Liver (tissue), 9 donors: Measurements from ENCODE around the gene ILK. TPM values are rescaled to one million over a fixed set of nuclear protein-coding genes. Genes with fewer than 3 reads are reported as not detected.

Experiments used
- DNase-seq: peaks from one replicate; pipeline ENCODE4 v3.0.0-alpha.2; 2017; ENCODE audit warnings: low spot score
- H3K27ac ChIP-seq, 2 donors: one replicate each; pipeline ENCODE4 v1.7.0; 2013; ENCODE audit warnings: inconsistent platforms in 2 of 2, low read length in 2 of 2, control low read depth in 1 of 2, low read depth in 1 of 2, mild to moderate bottlenecking in 1 of 2
- H3K27me3 ChIP-seq, 4 donors: one replicate each; pipeline versions ENCODE4 v1.6.1 to v1.7.0; 2013; ENCODE audit warnings: low read length in 3 of 4, inconsistent platforms in 1 of 4, mild to moderate bottlenecking in 1 of 4, moderate library complexity in 1 of 4; ENCODE audit not compliant: control insufficient read depth in 4 of 4, insufficient read depth in 4 of 4
- H3K36me3 ChIP-seq, 4 donors: one replicate each; pipeline versions ENCODE4 v1.6.1 to v1.7.0; 2013; ENCODE audit warnings: low read length in 3 of 4, mild to moderate bottlenecking in 3 of 4, low read depth in 1 of 4, moderate library complexity in 1 of 4; ENCODE audit not compliant: control insufficient read depth in 4 of 4, insufficient read depth in 3 of 4
- H3K4me1 ChIP-seq, 4 donors: one replicate each; pipeline versions ENCODE4 v1.6.1 to v1.7.0; 2013; ENCODE audit warnings: low read length in 3 of 4, mild to moderate bottlenecking in 3 of 4, moderate library complexity in 1 of 4; ENCODE audit not compliant: control insufficient read depth in 4 of 4, insufficient read depth in 4 of 4
- H3K4me3 ChIP-seq, 3 donors: one replicate each; pipeline versions ENCODE4 v1.6.1 to v1.7.0; 2013; ENCODE audit warnings: low read length in 3 of 3, control low read depth in 1 of 3, low read depth in 1 of 3, mild to moderate bottlenecking in 1 of 3
- H3K9ac ChIP-seq, 2 donors: one replicate each; pipeline ENCODE4 v1.7.0; 2013; ENCODE audit warnings: low read length in 2 of 2, mild to moderate bottlenecking in 2 of 2, moderate library complexity in 2 of 2, control low read depth in 1 of 2, low read depth in 1 of 2
- H3K9me3 ChIP-seq, 4 donors: one replicate each; pipeline versions ENCODE4 v1.6.1 to v1.7.0; 2013; ENCODE audit warnings: low read length in 3 of 4; ENCODE audit not compliant: control insufficient read depth in 4 of 4
- EGR1 ChIP-seq, 2 donors: IDR thresholded peaks; 2 replicates each; pipeline ENCODE4 v1.6.1; 2016 to 2018; ENCODE audit warnings: antibody characterized with exemption in 2 of 2, low read depth in 2 of 2
- FOXA2 ChIP-seq: IDR thresholded peaks from 2 replicates; pipeline ENCODE4 v1.6.1; 2016; ENCODE audit warnings: antibody characterized with exemption
- GABPA ChIP-seq, 2 donors: IDR thresholded peaks in 1 of 2; conservative IDR thresholded peaks in 1 of 2; 2 replicates each; pipeline ENCODE4 v1.6.1; 2016; ENCODE audit warnings: antibody characterized with exemption in 2 of 2, mild to moderate bottlenecking in 1 of 2, moderate library complexity in 1 of 2
- HNF4A ChIP-seq, 2 donors: conservative IDR thresholded peaks; 2 replicates each; pipeline ENCODE4 v1.6.1; 2016; ENCODE audit warnings: antibody characterized with exemption in 2 of 2, mild to moderate bottlenecking in 2 of 2
- HNF4G ChIP-seq: IDR thresholded peaks from 2 replicates; pipeline ENCODE4 v1.6.1; 2016; ENCODE audit warnings: antibody characterized with exemption
- JUND ChIP-seq, 2 donors: IDR thresholded peaks; 2 replicates each; pipeline ENCODE4 v1.6.1; 2016; ENCODE audit warnings: antibody characterized with exemption in 2 of 2
- NR2F2 ChIP-seq: IDR thresholded peaks from 2 replicates; pipeline ENCODE4 v1.6.1; 2016; ENCODE audit warnings: antibody characterized with exemption
- REST ChIP-seq: IDR thresholded peaks from 2 replicates; pipeline ENCODE4 v1.6.1; 2016; ENCODE audit warnings: antibody characterized with exemption, mild to moderate bottlenecking
- RXRA ChIP-seq, 2 donors: IDR thresholded peaks; 2 replicates each; pipeline ENCODE4 v1.6.1; 2017 to 2018; ENCODE audit warnings: antibody characterized with exemption in 2 of 2, mild to moderate bottlenecking in 1 of 2
- YY1 ChIP-seq: IDR thresholded peaks from 2 replicates; pipeline ENCODE4 v1.6.1; 2016; ENCODE audit warnings: antibody characterized with exemption, mild to moderate bottlenecking
- WGBS: extraction: QIAGEN DNeasy Blood & Tissue Kit; methylation state at CpG from one replicate; pipeline ENCODE4 v1.1.7; 2013; 5-methylcytosine and 5-hydroxymethylcytosine counted together
- polyA plus RNA-seq, 2 donors: library from polyadenylated mRNA; stranded (reverse) in 1 of 2; unstranded in 1 of 2; fragments of 200-250 nt in 1 of 2; fragments of >200 nt in 1 of 2; fragmentation: Nextera tagmentation in 1 of 2; extraction: Ambion mirVana in 1 of 2; gene quantifications; one replicate each; pipeline versions ENCODE4 v1.2.1 to v1.2.3, GENCODE V29; 2013 to 2015
- total RNA-seq, 2 donors: library from RNA; depleted of rRNA; stranded (reverse); fragments of >200 nt; gene quantifications; one replicate each; pipeline ENCODE4 v1.2.3, GENCODE V29; 2014
- TF ChIP-seq, protein P1 (sequence below): IDR thresholded peaks from 2 replicates; pipeline ENCODE4 v1.6.1; 2016; ENCODE audit warnings: antibody characterized with exemption
- TF ChIP-seq, protein P2 (sequence below): IDR thresholded peaks from 2 replicates; pipeline ENCODE4 v1.6.1; 2016; ENCODE audit warnings: antibody characterized with exemption
- donor health status: healthy.
- donor health status: healthy.
- donor health status: healthy.
- donor health status: healthy.
- donor health status: healthy.

ILK gene
- total and polyA plus RNA-seq, 4 donors: 29.6 to 69.1 (median 48.2) TPM

- TF ChIP-seq HNF4G (no peak), HNF4A (conservative IDR thresholded peaks at IDR 0.05) (no peak), RXRA (IDR thresholded peaks at IDR 0.05) (no peak), JUND (IDR thresholded peaks at IDR 0.05) (no peak)
Measured at GRCh38 chr11:6655020-6655789, 51.6 kb downstream of the ILK start (continued).

DNA sequence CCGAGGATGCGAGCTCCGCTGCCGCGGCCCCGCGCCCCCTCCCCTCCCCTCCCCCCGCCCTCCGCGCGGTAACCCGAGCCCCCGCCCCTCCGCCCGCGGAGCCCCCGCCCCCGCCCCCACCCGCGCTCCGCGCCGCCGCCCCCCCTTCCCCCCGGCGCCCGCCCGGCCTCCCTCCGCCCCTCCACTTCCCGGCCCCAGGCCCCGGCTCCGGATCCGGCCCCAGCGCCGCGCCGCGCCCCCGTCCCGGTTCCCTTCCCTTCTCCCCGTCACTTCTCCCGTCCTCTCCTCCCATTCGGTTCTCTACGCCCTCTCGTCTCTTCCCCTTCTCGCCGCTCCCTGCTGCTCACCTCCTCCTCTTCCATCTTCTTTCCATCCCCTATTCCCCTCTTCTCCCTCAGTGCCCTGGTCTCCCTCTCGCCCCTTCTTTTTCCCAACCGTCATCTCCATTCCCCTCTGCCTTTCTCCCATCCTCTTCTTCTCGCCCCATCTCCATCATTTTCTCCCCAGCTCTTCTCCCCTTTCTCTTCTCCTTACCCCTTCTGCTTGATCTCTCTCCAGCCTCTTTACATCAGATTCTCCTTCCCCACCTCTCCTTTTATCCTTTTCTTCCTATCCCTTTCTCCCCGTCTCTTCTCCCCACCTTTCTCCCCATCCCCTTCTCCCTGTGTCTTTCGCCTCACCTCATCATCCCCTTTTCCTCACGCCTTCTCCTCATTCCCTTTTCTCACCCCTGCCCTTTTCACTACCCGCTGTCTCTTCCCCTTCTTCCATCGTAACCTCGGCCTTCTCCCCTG is 52.4 kb downstream of the ILK start, which contains the start of gene DCHS1:
TSS of gene DCHS1 (minus strand) at position 20 of the 794 bp plus-strand sequence. CDS start 14,196 bp downstream, outside the sequence.
- no peak within 1 kb of the TSS for H3K9ac ChIP-seq
- peaks cover 0 to 10% (median 3%) of the 10 kb centered on the region in 4 donors for H3K4me1 ChIP-seq
- no peak for DNase-seq
- no peaks in the 10 kb centered on the region for H3K36me3 ChIP-seq
- H3K27ac ChIP-seq: no peak within 1 kb of the TSS
- 17% methylated on average over 38 of the region's 56 CpGs for WGBS
- H3K27me3 ChIP-seq: no peaks in the 10 kb centered on the region
- no peaks in the 10 kb centered on the region for H3K9me3 ChIP-seq
- no peak for TF ChIP-seq JUND (IDR thresholded peaks at IDR 0.05)
- TF ChIP-seq GABPA (IDR thresholded peaks at IDR 0.05 in 1 of 2, conservative IDR thresholded peaks at IDR 0.05 in 1 of 2): no peak
- no peak for TF ChIP-seq YY1
- TF ChIP-seq HNF4G: no peak
- no peak for TF ChIP-seq RXRA (IDR thresholded peaks at IDR 0.05)
- TF ChIP-seq FOXA2: no peak
- no peak for TF ChIP-seq EGR1 (IDR thresholded peaks at IDR 0.05; ENCODE audit: low read depth in 2 of 2)
- TF ChIP-seq, protein P1, sequence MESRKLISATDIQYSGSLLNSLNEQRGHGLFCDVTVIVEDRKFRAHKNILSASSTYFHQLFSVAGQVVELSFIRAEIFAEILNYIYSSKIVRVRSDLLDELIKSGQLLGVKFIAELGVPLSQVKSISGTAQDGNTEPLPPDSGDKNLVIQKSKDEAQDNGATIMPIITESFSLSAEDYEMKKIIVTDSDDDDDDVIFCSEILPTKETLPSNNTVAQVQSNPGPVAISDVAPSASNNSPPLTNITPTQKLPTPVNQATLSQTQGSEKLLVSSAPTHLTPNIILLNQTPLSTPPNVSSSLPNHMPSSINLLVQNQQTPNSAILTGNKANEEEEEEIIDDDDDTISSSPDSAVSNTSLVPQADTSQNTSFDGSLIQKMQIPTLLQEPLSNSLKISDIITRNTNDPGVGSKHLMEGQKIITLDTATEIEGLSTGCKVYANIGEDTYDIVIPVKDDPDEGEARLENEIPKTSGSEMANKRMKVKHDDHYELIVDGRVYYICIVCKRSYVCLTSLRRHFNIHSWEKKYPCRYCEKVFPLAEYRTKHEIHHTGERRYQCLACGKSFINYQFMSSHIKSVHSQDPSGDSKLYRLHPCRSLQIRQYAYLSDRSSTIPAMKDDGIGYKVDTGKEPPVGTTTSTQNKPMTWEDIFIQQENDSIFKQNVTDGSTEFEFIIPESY: no peak
- no peak for TF ChIP-seq NR2F2
- H3K4me3 ChIP-seq: peak within 1 kb of the TSS in 2 of 3 donors; percentile 23 to 53

DNA sequence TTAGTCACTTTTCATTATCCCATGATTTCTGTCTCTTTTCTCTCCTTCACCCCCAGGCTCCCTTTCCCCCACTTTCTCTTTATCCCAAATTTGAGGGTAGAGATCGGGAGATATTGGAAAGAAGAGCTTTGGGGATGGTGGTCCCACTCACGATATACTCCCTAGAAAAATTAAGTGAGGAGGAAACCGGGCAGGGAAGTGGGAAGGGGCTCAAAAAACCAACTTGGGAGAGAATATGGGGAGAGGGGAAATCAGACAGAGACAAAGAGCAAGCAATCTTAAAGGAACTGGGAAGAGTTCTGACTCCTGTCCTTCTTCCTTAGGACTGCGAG is 53.0 kb downstream of the ILK start:
- H3K36me3 ChIP-seq: no peaks in the 10 kb centered on the region
- 58% methylated on average over 4 of the region's 4 CpGs for WGBS
- H3K4me3 ChIP-seq: no peak overlapping the region
- H3K4me1 ChIP-seq: peaks cover 0 to 10% (median 3%) of the 10 kb centered on the region in 4 donors
- H3K27ac ChIP-seq: no peak overlapping the region
- no peaks in the 10 kb centered on the region for H3K27me3 ChIP-seq
- H3K9me3 ChIP-seq: no peaks in the 10 kb centered on the region
- H3K9ac ChIP-seq: no peak overlapping the region
- DNase-seq: no peak
- TF ChIP-seq GABPA (IDR thresholded peaks at IDR 0.05 in 1 of 2, conservative IDR thresholded peaks at IDR 0.05 in 1 of 2): no peak

GRCh38 chr11:6656936-6657335 is 53.4 kb downstream of the ILK start:
- Histone ChIP-seq H3K4me1 (peaks cover 0 to 10% (median 3%) of the 10 kb centered on the region in 4 donors), H3K27ac (no peak overlapping the region), H3K9me3 (no peaks in the 10 kb centered on the region), H3K4me3 (no peak overlapping the region), H3K36me3 (no peaks in the 10 kb centered on the region), H3K27me3 (no peaks in the 10 kb centered on the region), H3K9ac (no peak overlapping the region)
- WGBS: 78% methylated on average over 5 of the region's 5 CpGs
- no peak for DNase-seq
- no peak for TF ChIP-seq REST
- no peak for TF ChIP-seq HNF4A (conservative IDR thresholded peaks at IDR 0.05)
- TF ChIP-seq, protein P2, sequence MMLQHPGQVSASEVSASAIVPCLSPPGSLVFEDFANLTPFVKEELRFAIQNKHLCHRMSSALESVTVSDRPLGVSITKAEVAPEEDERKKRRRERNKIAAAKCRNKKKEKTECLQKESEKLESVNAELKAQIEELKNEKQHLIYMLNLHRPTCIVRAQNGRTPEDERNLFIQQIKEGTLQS: no peak
